Neural progenitor cell (in vitro differentiated cells): ENCODE measurements around the gene SLC17A6. TPM values are rescaled to one million over a fixed set of nuclear protein-coding genes. Genes with fewer than 3 reads are reported as not detected.

Experiments
- DNase-seq: peaks from one replicate; pipeline ENCODE4 v3.0.0-alpha.2; 2016; ENCODE audit warnings: low spot score
- H2AFZ ChIP-seq: fragments of 200-600 bp; sonication (generic); replicated peaks from 2 replicates; pipeline ENCODE4 v1.6.1; 2016; ENCODE audit warnings: antibody characterized with exemption
- H3F3A ChIP-seq: fragments of 200-600 bp; sonication (generic); 2 replicates; pipeline ENCODE4 v1.6.1; 2016; ENCODE audit warnings: antibody characterized with exemption, low read depth
- H3K27ac ChIP-seq: fragments of 200-600 bp; sonication (generic); 2 replicates; pipeline ENCODE4 v1.5.1; 2016; ENCODE audit warnings: mild to moderate bottlenecking
- H3K27me3 ChIP-seq: fragments of 200-600 bp; sonication (generic); 2 replicates; pipeline ENCODE4 v1.6.1; 2016; ENCODE audit warnings: mild to moderate bottlenecking, moderate library complexity
- H3K36me3 ChIP-seq: fragments of 200-600 bp; sonication (generic); 2 replicates; pipeline ENCODE4 v1.5.1; 2016
- H3K4me1 ChIP-seq: fragments of 200-600 bp; sonication (generic); 2 replicates; pipeline ENCODE4 v1.6.1; 2016; ENCODE audit warnings: mixed run types
- H3K4me2 ChIP-seq: fragments of 200-600 bp; sonication (generic); 2 replicates; pipeline ENCODE4 v1.6.1; 2016
- H3K4me3 ChIP-seq: fragments of 200-600 bp; sonication (generic); 2 replicates; pipeline ENCODE4 v1.5.1; 2016
- H3K79me2 ChIP-seq: fragments of 200-600 bp; sonication (generic); 2 replicates; pipeline ENCODE4 v1.6.1; 2016; ENCODE audit warnings: low read depth
- H3K9ac ChIP-seq: fragments of 200-600 bp; sonication (generic); 2 replicates; pipeline ENCODE4 v1.6.1; 2016
- H3K9me3 ChIP-seq: fragments of 200-600 bp; sonication (generic); 2 replicates; pipeline ENCODE4 v1.5.1; 2016; ENCODE audit warnings: low read depth
- H4K20me1 ChIP-seq: fragments of 200-600 bp; sonication (generic); 2 replicates; pipeline ENCODE4 v1.6.1; 2016; ENCODE audit warnings: low read depth
- H3K27ac Mint-ChIP-seq: 3 replicates; pipeline ENCODE4 v1.8.0; 2021; ENCODE audit warnings: mixed read lengths
- H3K27me3 Mint-ChIP-seq: 2 replicates; pipeline ENCODE4 v1.8.0; 2022; ENCODE audit warnings: low read depth, mild to moderate bottlenecking, inconsistent platforms, moderate library complexity, mixed read lengths; ENCODE audit not compliant: insufficient read depth
- H3K36me3 Mint-ChIP-seq: 3 replicates; pipeline ENCODE4 v1.8.0; 2021; ENCODE audit warnings: mixed read lengths
- H3K4me1 Mint-ChIP-seq: 3 replicates; pipeline ENCODE4 v1.8.0; 2021; ENCODE audit warnings: mixed read lengths
- H3K4me3 Mint-ChIP-seq: 3 replicates; pipeline ENCODE4 v1.8.0; 2021; ENCODE audit warnings: mild to moderate bottlenecking, moderate library complexity, mixed read lengths
- H3K9me3 Mint-ChIP-seq: 3 replicates; pipeline ENCODE4 v1.8.0; 2020; ENCODE audit warnings: mixed read lengths
- EZH2 ChIP-seq: fragments of 200-600 bp; sonication (generic); IDR thresholded peaks from 2 replicates; pipeline ENCODE4 v1.6.1; 2017; ENCODE audit warnings: antibody characterized with exemption, mild to moderate bottlenecking, moderate library complexity
- EZH2phosphoT487 ChIP-seq: fragments of 200-600 bp; sonication (generic); IDR thresholded peaks from 2 replicates; pipeline ENCODE4 v1.6.1; 2017; ENCODE audit warnings: antibody characterized with exemption
- total RNA-seq: library from RNA; depleted of rRNA; stranded (reverse); fragments of >200 nt; gene quantifications from 2 replicates; pipeline ENCODE4 v1.2.3, GENCODE V29; 2015; ENCODE audit warnings: low replicate concordance
- TF ChIP-seq, protein P1 (sequence below): fragments of 200-600 bp; sonication (generic); IDR thresholded peaks from 2 replicates; pipeline ENCODE4 v1.5.1; 2017; ENCODE audit warnings: antibody characterized with exemption, mild to moderate bottlenecking

The SLC17A6 gene
- total RNA-seq, 1 donor from 2014 or later, result not detected

DNA sequence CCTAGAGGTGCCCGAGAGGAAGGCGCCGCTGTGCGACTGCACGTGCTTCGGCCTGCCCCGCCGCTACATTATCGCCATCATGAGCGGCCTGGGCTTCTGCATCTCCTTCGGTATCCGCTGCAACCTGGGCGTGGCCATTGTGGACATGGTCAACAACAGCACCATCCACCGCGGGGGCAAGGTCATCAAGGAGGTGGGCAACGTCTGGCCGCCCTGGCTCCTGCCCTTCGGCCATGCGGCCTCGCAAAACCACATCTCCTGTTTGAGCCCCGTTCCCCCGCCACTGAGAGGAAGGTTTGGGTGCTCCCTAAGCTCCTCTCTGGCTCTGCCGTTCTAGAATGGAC lies 3.4 kb downstream of the SLC17A6 start:
- H3K27ac Mint-ChIP-seq, result no peak overlapping the region
- Histone ChIP-seq H2AFZ (no peak overlapping the region), H3K4me2 (no peak overlapping the region), H3K9me3 (no peaks in the 10 kb centered on the region), H3F3A (peaks cover 11% of the 10 kb centered on the region), H3K4me3 (no peak overlapping the region), H4K20me1 (peaks cover 41% of the 10 kb centered on the region), H3K27ac (no peak overlapping the region), H3K36me3 (no peaks in the 10 kb centered on the region), H3K27me3 (peaks cover 86% of the 10 kb centered on the region), H3K4me1 (peaks cover 17% of the 10 kb centered on the region), H3K9ac (no peak overlapping the region), H3K79me2 (no peaks in the 10 kb centered on the region)
- H3K4me1 Mint-ChIP-seq, result peaks cover 24% of the 10 kb centered on the region
- TF ChIP-seq EZH2, result no peak
- TF ChIP-seq, protein P1, sequence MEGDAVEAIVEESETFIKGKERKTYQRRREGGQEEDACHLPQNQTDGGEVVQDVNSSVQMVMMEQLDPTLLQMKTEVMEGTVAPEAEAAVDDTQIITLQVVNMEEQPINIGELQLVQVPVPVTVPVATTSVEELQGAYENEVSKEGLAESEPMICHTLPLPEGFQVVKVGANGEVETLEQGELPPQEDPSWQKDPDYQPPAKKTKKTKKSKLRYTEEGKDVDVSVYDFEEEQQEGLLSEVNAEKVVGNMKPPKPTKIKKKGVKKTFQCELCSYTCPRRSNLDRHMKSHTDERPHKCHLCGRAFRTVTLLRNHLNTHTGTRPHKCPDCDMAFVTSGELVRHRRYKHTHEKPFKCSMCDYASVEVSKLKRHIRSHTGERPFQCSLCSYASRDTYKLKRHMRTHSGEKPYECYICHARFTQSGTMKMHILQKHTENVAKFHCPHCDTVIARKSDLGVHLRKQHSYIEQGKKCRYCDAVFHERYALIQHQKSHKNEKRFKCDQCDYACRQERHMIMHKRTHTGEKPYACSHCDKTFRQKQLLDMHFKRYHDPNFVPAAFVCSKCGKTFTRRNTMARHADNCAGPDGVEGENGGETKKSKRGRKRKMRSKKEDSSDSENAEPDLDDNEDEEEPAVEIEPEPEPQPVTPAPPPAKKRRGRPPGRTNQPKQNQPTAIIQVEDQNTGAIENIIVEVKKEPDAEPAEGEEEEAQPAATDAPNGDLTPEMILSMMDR, result no peak
- TF ChIP-seq EZH2phosphoT487, result no peak
- peaks cover 11% of the 10 kb centered on the region for H3K9me3 Mint-ChIP-seq
- H3K4me3 Mint-ChIP-seq, result no peak overlapping the region
- peaks cover 63% of the 10 kb centered on the region for H3K27me3 Mint-ChIP-seq
- no peaks in the 10 kb centered on the region for H3K36me3 Mint-ChIP-seq
- peak; percentile 26 for DNase-seq

DNA sequence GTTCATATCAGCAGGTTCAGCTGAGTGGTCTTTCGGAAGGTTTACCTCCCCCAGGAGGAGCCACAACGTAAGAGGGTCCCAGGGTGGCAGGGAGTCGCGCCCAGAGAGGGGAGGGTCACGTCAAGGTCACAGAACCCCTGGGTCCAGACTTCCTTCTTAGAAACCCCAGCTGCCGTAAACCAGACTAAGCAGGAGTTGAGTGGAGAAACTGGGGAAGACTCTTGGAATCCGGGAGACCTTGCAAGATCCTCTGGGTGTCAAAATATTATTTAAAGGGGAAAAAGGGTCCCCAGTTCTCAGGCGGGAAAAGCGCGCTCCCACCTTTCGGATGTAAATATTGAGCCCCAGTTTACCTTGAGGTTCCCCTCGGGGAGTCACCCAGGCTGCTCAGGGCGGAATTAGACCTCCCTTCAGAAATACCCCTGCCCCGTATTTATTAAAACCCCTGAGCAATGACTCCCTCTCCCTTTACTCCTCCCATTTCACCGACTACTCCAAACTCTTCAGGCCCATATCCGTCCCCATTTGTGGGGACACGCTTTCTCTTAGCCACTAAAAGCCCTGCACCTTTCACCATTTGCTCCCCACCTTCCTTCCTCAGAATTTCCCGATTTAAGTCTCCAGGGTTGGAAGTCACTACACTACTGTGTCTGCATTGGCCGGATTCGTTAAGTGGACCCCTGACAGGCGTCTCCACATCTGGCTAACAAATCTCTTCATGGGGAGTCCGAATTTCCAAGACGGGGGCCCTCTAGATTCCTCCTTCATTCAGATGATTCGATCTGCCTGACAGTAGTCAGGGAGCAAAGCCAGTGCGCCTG lies 4.2 kb downstream of the SLC17A6 start:
- Histone ChIP-seq H3F3A (peaks cover 11% of the 10 kb centered on the region), H3K9me3 (no peaks in the 10 kb centered on the region), H3K4me3 (peak overlapping the region; percentile 46), H3K9ac (no peak overlapping the region), H3K4me1 (peaks cover 17% of the 10 kb centered on the region), H4K20me1 (peaks cover 37% of the 10 kb centered on the region), H3K27ac (no peak overlapping the region), H2AFZ (no peak overlapping the region), H3K79me2 (no peaks in the 10 kb centered on the region), H3K4me2 (peak overlapping the region; percentile 88), H3K36me3 (no peaks in the 10 kb centered on the region), H3K27me3 (peaks cover 80% of the 10 kb centered on the region)
- H3K27me3 Mint-ChIP-seq, result peaks cover 62% of the 10 kb centered on the region
- H3K4me1 Mint-ChIP-seq, result peaks cover 24% of the 10 kb centered on the region
- DNase-seq, result peak; percentile 4
- peaks cover 11% of the 10 kb centered on the region for H3K9me3 Mint-ChIP-seq
- no peak overlapping the region for H3K4me3 Mint-ChIP-seq
- no peak for TF ChIP-seq EZH2
- TF ChIP-seq, protein P1, result no peak
- no peak for TF ChIP-seq EZH2phosphoT487
- H3K27ac Mint-ChIP-seq, result no peak overlapping the region
- no peaks in the 10 kb centered on the region for H3K36me3 Mint-ChIP-seq

DNA sequence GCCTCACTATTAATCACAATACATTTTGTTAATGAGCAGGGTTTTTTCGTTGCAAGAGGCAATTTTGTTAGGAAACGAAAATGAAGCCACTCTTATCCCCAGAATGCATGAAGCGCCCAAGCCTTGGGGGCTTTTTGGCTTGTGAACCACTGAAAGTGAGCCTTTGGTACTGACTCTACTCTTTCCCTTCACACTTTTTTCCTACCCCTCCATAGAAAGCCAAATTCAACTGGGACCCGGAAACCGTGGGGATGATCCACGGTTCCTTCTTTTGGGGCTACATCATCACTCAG lies 4.8 kb downstream of the SLC17A6 start:
- H3K27ac ChIP-seq, result no peak overlapping the region
- H3K36me3 ChIP-seq, result no peaks in the 10 kb centered on the region
- peaks cover 8% of the 10 kb centered on the region for H3F3A ChIP-seq
- peaks cover 32% of the 10 kb centered on the region for H4K20me1 ChIP-seq
- peak; percentile 14 for DNase-seq
- H3K4me1 ChIP-seq, result peaks cover 13% of the 10 kb centered on the region
- Mint-ChIP-seq H3K27ac (no peak overlapping the region), H3K9me3 (peaks cover 11% of the 10 kb centered on the region), H3K27me3 (peaks cover 56% of the 10 kb centered on the region), H3K4me3 (no peak overlapping the region), H3K36me3 (no peaks in the 10 kb centered on the region), H3K4me1 (peaks cover 20% of the 10 kb centered on the region)
- peaks cover 74% of the 10 kb centered on the region for H3K27me3 ChIP-seq
- H2AFZ ChIP-seq, result peak overlapping the region; percentile 23
- H3K79me2 ChIP-seq, result no peaks in the 10 kb centered on the region
- H3K4me3 ChIP-seq, result peak overlapping the region; percentile 46
- no peaks in the 10 kb centered on the region for H3K9me3 ChIP-seq
- H3K4me2 ChIP-seq, result peak overlapping the region; percentile 88
- TF ChIP-seq EZH2 (no peak), EZH2phosphoT487 (no peak)
- TF ChIP-seq, protein P1, result no peak
- no peak overlapping the region for H3K9ac ChIP-seq
